Gastroesophageal sphincter (tissue), 3 donors: ENCODE data around the gene CCR9.
"Not testable (repeated sequence)": the region's sequence is repeated elsewhere in the genome, so short reads cannot be mapped to it uniquely, and the experiment has no call there.

ENCODE experiments used
- EP300 ChIP-seq: sonication (generic); formaldehyde crosslinking; IDR thresholded peaks from one replicate; pipeline ENCODE4 v1.6.1; 2017; ENCODE audit warnings: antibody characterized with exemption, mild to moderate bottlenecking
- POLR2A ChIP-seq, 2 donors: fragments of 450-650 bp; IDR thresholded peaks; one replicate each; pipeline ENCODE4 v1.6.1; 2017; ENCODE audit warnings: antibody characterized with exemption in 2 of 2, mild to moderate bottlenecking in 2 of 2, moderate library complexity in 1 of 2
- POLR2AphosphoS5 ChIP-seq: sonication (generic); formaldehyde crosslinking; IDR thresholded peaks from one replicate; pipeline ENCODE4 v1.6.1; 2017; ENCODE audit warnings: antibody characterized with exemption
- TF ChIP-seq, protein P1 (sequence below), 4 experiments: fragments of 200-600 bp in 2 of 4; fragments of 450-650 bp in 2 of 4; sonication (generic) in 1 of 4; IDR thresholded peaks; one replicate each; pipeline ENCODE4 v1.5.1; 2017 to 2019; ENCODE audit warnings: antibody characterized with exemption in 4 of 4, mild to moderate bottlenecking in 2 of 4, moderate library complexity in 2 of 4

DNA sequence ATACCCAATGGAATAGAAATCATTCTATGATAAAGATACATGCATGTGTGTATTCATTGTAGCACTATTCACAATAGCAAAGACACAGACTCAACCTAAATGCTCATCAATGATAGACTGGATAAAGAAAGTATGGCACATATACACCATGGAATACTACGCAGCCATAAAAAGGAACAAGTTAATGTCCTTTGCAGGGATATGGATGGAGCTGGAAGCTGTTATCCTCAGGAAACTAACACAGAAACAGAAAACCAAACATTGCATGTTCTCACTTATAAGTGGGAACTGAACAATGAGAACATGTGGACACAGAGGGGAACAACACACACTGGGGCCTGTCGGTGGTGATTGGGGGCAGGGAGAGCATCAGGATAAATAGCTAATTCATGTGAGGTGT, 29.3 kb upstream of the CCR9 start:
- TF ChIP-seq, protein P1, sequence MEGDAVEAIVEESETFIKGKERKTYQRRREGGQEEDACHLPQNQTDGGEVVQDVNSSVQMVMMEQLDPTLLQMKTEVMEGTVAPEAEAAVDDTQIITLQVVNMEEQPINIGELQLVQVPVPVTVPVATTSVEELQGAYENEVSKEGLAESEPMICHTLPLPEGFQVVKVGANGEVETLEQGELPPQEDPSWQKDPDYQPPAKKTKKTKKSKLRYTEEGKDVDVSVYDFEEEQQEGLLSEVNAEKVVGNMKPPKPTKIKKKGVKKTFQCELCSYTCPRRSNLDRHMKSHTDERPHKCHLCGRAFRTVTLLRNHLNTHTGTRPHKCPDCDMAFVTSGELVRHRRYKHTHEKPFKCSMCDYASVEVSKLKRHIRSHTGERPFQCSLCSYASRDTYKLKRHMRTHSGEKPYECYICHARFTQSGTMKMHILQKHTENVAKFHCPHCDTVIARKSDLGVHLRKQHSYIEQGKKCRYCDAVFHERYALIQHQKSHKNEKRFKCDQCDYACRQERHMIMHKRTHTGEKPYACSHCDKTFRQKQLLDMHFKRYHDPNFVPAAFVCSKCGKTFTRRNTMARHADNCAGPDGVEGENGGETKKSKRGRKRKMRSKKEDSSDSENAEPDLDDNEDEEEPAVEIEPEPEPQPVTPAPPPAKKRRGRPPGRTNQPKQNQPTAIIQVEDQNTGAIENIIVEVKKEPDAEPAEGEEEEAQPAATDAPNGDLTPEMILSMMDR (IDR thresholded peaks at IDR 0.05), result not testable (repeated sequence)
- TF ChIP-seq EP300; POLR2A (IDR thresholded peaks at IDR 0.05); POLR2AphosphoS5: not testable (repeated sequence)
